ENCODE measurements around the gene NPAS3. TPM values are rescaled to one million over a fixed set of nuclear protein-coding genes. Genes with fewer than 3 reads are reported as not detected.

The NPAS3 gene
- total RNA-seq, 1 experiment from 2014 or later, result not detected

DNA sequence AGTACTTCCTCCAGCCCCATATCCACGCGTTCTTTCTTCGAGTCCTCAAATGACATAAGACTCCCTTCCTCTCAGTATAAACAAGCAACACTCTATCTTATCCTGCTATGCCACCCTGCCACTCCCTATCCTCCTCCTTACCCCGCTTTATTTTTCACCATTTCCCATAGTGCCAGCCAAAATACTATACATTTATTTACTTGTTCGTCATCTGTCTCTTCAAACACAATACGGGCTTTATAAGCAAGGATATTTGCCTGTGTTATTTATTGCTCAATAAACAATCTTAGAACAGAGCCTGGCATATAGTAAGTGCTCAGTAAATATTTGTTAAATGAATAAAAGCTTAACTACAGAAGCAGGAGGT, 567.3 kb downstream of the NPAS3 start:
- RAD21 ChIA-PET (ENCODE audit: low non-redundant PET in 1 of 2, low total read pairs in 2 of 2, uncharacterized antibody in 2 of 2, unreplicated experiment in 2 of 2), result no interaction called here
- intact Hi-C loops (cut with micrococcal nuclease), result loop anchor here (2.0 kb wide), 1 partner anchor 39 kb away; no protein-coding TSS in a partner anchor
- H3K79me2 ChIP-seq (ENCODE audit: insufficient read depth, low read length), result no peaks in the 10 kb centered on the region
- ATAC-seq, result no peak
- H3K27ac ChIP-seq (ENCODE audit: low read depth, low read length), result no peak overlapping the region
- H3K9ac ChIP-seq (ENCODE audit: low read length), result no peak overlapping the region
- H3K36me3 ChIP-seq (ENCODE audit: control insufficient read depth in 1 of 2, insufficient read depth in 2 of 2, low read length in 2 of 2), result no peaks in the 10 kb centered on the region
- CTCF ChIA-PET, result no interaction called here
- BruUV-seq (replicated peaks), result no TSS peak
- POLR2A ChIA-PET, result no interaction called here
- no peak overlapping the region for H2AFZ ChIP-seq (ENCODE audit: low read depth, low read length, poor library complexity, severe bottlenecking)
- no peak overlapping the region for H3K4me2 ChIP-seq (ENCODE audit: low read length)
- H3K9me2 ChIP-seq (ENCODE audit: insufficient read depth), result no peaks in the 10 kb centered on the region
- no peaks in the 10 kb centered on the region; a peak in 1 of 4 replicates for H3K9me3 ChIP-seq (ENCODE audit: control insufficient read depth in 1 of 2, insufficient read depth in 1 of 2, low read depth in 1 of 2, low read length in 2 of 2)
- DNase-seq (ENCODE audit: low read depth, low spot score), result no peak
- H4K20me1 ChIP-seq (ENCODE audit: insufficient read depth), result no peaks in the 10 kb centered on the region
- TF ChIP-seq EZH2 (IDR thresholded peaks at IDR 0.05) (no peak), ATF3 (IDR thresholded peaks at IDR 0.05) (no peak), SRF (IDR thresholded peaks at IDR 0.05; ENCODE audit: low read depth) (no peak), TCF7L2 (IDR thresholded peaks at IDR 0.05; ENCODE audit: borderline replicate concordance, extremely low read depth, insufficient read depth, insufficient read length) (no peak)
- no peaks in the 10 kb centered on the region for H3K27me3 ChIP-seq (ENCODE audit: insufficient read depth, low read length)
- H3K4me1 ChIP-seq (ENCODE audit: control insufficient read depth in 1 of 2, insufficient read depth in 2 of 2, low read length in 2 of 2), result no peaks in the 10 kb centered on the region
- no peak overlapping the region for H3K4me3 ChIP-seq (replicated peaks in 1 of 2; ENCODE audit: low read depth in 1 of 2, low read length in 2 of 2)

GRCh38 chr14:33508126-33509062, 569.7 kb downstream of the NPAS3 start:
- ChIA-PET CTCF (no interaction called here), POLR2A (no interaction called here), RAD21 (ENCODE audit: low non-redundant PET in 1 of 2, low total read pairs in 2 of 2, uncharacterized antibody in 2 of 2, unreplicated experiment in 2 of 2) (no interaction called here)
- no peaks in the 10 kb centered on the region; a peak in 1 of 4 replicates for H3K9me3 ChIP-seq (ENCODE audit: control insufficient read depth in 1 of 2, insufficient read depth in 1 of 2, low read depth in 1 of 2, low read length in 2 of 2)
- no peak overlapping the region for H3K9ac ChIP-seq (ENCODE audit: low read length)
- no peaks in the 10 kb centered on the region for H3K9me2 ChIP-seq (ENCODE audit: insufficient read depth)
- H4K20me1 ChIP-seq (ENCODE audit: insufficient read depth), result no peaks in the 10 kb centered on the region
- no peak overlapping the region for H2AFZ ChIP-seq (ENCODE audit: low read depth, low read length, poor library complexity, severe bottlenecking)
- no peak for ATAC-seq
- H3K36me3 ChIP-seq (ENCODE audit: control insufficient read depth in 1 of 2, insufficient read depth in 2 of 2, low read length in 2 of 2), result no peaks in the 10 kb centered on the region
- no peak overlapping the region for H3K4me3 ChIP-seq (replicated peaks in 1 of 2; ENCODE audit: low read depth in 1 of 2, low read length in 2 of 2)
- H3K27ac ChIP-seq (ENCODE audit: low read depth, low read length), result no peak overlapping the region
- no TSS peak for BruUV-seq (replicated peaks)
- intact Hi-C loops (cut with micrococcal nuclease), result no loop called here
- no peaks in the 10 kb centered on the region for H3K27me3 ChIP-seq (ENCODE audit: insufficient read depth, low read length)
- H3K4me1 ChIP-seq (ENCODE audit: control insufficient read depth in 1 of 2, insufficient read depth in 2 of 2, low read length in 2 of 2), result no peaks in the 10 kb centered on the region
- no peaks in the 10 kb centered on the region for H3K79me2 ChIP-seq (ENCODE audit: insufficient read depth, low read length)
- no peak for DNase-seq (ENCODE audit: low read depth, low spot score)
- H3K4me2 ChIP-seq (ENCODE audit: low read length), result no peak overlapping the region
- TF ChIP-seq, protein P1, sequence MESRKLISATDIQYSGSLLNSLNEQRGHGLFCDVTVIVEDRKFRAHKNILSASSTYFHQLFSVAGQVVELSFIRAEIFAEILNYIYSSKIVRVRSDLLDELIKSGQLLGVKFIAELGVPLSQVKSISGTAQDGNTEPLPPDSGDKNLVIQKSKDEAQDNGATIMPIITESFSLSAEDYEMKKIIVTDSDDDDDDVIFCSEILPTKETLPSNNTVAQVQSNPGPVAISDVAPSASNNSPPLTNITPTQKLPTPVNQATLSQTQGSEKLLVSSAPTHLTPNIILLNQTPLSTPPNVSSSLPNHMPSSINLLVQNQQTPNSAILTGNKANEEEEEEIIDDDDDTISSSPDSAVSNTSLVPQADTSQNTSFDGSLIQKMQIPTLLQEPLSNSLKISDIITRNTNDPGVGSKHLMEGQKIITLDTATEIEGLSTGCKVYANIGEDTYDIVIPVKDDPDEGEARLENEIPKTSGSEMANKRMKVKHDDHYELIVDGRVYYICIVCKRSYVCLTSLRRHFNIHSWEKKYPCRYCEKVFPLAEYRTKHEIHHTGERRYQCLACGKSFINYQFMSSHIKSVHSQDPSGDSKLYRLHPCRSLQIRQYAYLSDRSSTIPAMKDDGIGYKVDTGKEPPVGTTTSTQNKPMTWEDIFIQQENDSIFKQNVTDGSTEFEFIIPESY (IDR thresholded peaks at IDR 0.05; ENCODE audit: extremely low read depth, insufficient replicate concordance, low read length), result no peak
- no peak for TF ChIP-seq ZFX (IDR thresholded peaks at IDR 0.05)
- TF ChIP-seq CEBPB (IDR thresholded peaks at IDR 0.05; ENCODE audit: low read depth), result no peak
- TF ChIP-seq ATF3 (IDR thresholded peaks at IDR 0.05), result no peak
- TF ChIP-seq SRF (IDR thresholded peaks at IDR 0.05; ENCODE audit: low read depth), result no peak
- no peak for TF ChIP-seq TCF7L2 (IDR thresholded peaks at IDR 0.05; ENCODE audit: borderline replicate concordance, extremely low read depth, insufficient read depth, insufficient read length)
- TF ChIP-seq EZH2 (IDR thresholded peaks at IDR 0.05), result no peak
- no peak for TF ChIP-seq POLR2AphosphoS5 (IDR thresholded peaks at IDR 0.05; ENCODE audit: low read depth, low read length)
- no peak for TF ChIP-seq REST (IDR thresholded peaks at IDR 0.05; ENCODE audit: low read depth)
- no peak for TF ChIP-seq ELF1 (IDR thresholded peaks at IDR 0.05; ENCODE audit: borderline replicate concordance, low read depth)
- TF ChIP-seq, protein P2, sequence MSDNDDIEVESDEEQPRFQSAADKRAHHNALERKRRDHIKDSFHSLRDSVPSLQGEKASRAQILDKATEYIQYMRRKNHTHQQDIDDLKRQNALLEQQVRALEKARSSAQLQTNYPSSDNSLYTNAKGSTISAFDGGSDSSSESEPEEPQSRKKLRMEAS (IDR thresholded peaks at IDR 0.05), result no peak
